ENCODE results near the gene CCDC178.
"Not testable (repeated sequence)": the region's sequence is repeated elsewhere in the genome, so short reads cannot be mapped to it uniquely, and the experiment has no call there.

Gene CCDC178

DNA sequence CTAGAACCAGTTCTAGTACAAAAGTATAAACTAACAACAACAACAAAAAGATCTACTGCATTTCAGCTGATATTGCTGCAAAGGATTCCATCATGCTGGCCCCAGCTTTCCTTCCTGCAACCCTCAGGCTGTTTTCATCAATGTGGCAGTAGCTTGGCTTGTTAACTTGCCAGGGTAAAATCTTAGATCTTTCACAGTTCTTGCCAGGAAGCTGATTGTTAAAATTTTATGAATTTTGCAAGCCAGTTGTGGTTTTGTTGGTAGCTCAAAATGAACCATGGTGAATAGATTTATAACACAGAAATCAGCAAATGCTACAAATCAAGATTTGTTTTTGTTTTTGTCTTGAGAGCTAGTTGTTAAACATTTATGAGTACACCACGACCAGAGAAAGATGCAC, 19.3 kb downstream of the CCDC178 start:
- no peak overlapping the region for H3K4me3 ChIP-seq (ENCODE audit: low read length)
- DNase-seq (ENCODE audit: low read depth) = no peak
- TF ChIP-seq, protein P1, sequence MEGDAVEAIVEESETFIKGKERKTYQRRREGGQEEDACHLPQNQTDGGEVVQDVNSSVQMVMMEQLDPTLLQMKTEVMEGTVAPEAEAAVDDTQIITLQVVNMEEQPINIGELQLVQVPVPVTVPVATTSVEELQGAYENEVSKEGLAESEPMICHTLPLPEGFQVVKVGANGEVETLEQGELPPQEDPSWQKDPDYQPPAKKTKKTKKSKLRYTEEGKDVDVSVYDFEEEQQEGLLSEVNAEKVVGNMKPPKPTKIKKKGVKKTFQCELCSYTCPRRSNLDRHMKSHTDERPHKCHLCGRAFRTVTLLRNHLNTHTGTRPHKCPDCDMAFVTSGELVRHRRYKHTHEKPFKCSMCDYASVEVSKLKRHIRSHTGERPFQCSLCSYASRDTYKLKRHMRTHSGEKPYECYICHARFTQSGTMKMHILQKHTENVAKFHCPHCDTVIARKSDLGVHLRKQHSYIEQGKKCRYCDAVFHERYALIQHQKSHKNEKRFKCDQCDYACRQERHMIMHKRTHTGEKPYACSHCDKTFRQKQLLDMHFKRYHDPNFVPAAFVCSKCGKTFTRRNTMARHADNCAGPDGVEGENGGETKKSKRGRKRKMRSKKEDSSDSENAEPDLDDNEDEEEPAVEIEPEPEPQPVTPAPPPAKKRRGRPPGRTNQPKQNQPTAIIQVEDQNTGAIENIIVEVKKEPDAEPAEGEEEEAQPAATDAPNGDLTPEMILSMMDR (conservative IDR thresholded peaks at IDR 0.05; ENCODE audit: low read depth, low read length) = no peak

DNA sequence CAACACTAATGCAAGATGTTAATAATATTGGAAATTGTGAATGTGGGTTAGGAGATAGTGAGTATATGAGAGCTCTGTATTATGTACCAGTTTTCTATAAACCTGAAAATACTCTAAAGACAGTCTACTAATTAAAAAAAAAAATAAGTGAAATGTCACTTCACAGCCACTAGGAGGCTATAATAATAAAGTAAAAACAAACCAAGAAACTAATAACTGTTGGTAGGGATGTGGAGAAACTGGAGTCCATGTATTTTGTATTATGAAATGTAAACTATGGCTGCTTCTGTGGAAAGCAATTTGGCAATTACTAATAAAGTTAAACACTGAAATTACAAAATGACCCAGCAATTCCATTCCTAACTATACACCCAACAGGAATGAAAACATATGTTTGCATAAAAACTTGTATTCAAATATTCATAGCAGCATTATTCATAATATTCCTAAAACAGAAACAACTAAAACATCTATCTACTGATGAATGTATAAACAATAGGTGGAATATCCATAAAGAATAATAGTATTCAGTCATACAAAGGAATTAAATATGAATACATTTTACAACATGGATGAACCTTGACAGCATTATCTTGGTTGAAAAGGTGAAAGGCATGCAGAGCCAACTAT, 36.2 kb downstream of the CCDC178 start:
- DNase-seq (ENCODE audit: low read depth) = no peak
- TF ChIP-seq, protein P1 (conservative IDR thresholded peaks at IDR 0.05; ENCODE audit: low read depth, low read length) = peak; percentile 42
- H3K4me3 ChIP-seq (ENCODE audit: low read length) = no peak overlapping the region

DNA sequence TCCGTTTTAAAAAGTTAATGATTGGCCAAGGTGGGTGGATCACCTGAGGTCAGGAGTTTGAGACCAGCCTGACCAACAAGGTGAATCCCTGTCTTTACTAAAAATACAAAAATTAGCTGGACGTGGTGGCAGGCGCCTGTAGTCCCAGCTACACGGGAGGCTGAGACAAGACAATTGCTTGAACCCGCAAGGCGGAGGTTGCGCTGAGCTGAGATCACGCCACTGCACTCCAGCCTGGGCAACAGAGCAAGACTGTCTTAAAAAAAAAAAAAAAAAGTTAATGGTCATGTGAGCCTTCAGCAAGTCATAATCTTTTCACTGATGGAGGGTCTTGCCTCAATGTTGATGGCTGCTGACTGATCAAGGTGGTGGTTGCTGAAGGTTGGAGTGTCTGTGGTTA, 41.6 kb downstream of the CCDC178 start:
- H3K4me3 ChIP-seq (ENCODE audit: low read length); DNase-seq (ENCODE audit: low read depth): not testable (repeated sequence)

DNA sequence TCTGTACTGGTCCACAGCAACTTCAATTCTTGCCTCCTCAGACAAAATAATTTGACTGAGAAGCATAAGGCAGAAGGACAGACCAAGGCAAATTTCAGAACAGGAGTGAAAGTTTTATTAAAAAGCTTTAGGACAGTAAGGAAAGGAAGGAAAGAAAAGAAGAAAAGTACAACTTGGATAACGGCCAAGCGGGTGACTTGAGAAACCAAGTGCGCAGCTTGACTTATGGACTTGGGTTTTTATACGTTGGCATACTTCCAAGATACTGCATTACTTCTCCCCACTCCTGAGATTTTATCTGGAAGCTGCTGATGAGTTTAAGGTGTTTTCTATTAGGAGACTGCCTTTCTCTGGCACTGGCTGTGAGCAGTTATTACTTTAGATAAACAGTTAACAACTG, 64.7 kb downstream of the CCDC178 start:
- peak; percentile 19 for DNase-seq (ENCODE audit: low read depth)
- TF ChIP-seq, protein P1 (conservative IDR thresholded peaks at IDR 0.05; ENCODE audit: low read depth, low read length) = no peak
- no peak overlapping the region for H3K4me3 ChIP-seq (ENCODE audit: low read length)

DNA sequence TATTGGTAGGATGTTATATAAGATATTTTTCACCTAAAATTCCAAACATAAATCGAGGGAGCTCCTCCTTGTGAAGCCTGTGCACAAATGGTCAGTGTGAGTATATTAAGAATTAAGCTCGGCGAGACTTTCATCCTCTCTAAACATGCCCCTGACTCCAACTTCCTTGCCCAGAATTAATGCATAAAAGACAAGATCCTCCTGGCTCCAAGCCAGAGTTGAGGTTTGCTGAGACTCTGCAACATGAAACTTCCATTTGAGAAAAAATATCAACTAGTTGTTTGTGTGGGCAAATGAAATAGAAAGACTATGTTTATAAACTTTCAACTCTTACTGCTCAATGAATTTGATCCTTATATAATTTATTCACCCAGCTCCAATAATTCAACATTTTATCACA, 68.1 kb downstream of the CCDC178 start:
- H3K4me3 ChIP-seq (ENCODE audit: low read length) = no peak overlapping the region
- TF ChIP-seq, protein P1 (conservative IDR thresholded peaks at IDR 0.05; ENCODE audit: low read depth, low read length) = no peak
- no peak for DNase-seq (ENCODE audit: low read depth)

DNA sequence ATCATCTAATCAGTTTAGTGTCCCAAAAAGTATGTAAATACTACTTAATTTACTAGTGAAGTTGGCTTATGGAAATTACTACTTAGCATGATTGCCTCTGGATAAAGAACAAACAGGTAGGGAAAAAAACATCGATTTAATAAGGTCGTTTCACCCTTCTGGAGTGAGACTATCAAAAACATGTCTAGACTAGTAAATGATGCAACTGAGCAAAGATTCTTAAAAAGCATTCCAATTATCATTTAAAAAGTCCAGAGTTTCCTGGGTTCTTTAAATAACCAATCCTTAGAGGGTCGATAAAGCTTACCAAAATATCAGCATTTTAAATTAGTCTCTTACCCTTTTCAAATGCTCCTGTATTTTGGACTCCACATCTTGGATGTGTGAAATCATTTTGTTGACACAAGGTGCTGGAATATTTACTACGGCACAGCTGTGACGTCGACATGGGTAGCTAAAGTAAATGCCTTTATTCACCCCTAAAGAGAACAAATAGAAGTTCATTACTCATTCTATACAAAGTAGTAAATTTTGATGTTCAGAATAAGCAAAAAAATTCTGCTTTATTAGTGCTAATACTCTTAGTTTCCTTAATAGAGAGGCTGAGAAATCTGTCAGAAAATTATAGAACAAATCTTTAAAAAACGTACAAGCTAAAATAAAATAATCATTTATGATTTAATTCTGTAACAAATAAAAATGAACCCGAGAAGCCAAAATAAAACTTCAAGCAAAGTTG, 70.6 kb downstream of the CCDC178 start:
- TF ChIP-seq, protein P1 (conservative IDR thresholded peaks at IDR 0.05; ENCODE audit: low read depth, low read length) = no peak
- no peak overlapping the region for H3K4me3 ChIP-seq (ENCODE audit: low read length)
- DNase-seq (ENCODE audit: low read depth) = no peak

DNA sequence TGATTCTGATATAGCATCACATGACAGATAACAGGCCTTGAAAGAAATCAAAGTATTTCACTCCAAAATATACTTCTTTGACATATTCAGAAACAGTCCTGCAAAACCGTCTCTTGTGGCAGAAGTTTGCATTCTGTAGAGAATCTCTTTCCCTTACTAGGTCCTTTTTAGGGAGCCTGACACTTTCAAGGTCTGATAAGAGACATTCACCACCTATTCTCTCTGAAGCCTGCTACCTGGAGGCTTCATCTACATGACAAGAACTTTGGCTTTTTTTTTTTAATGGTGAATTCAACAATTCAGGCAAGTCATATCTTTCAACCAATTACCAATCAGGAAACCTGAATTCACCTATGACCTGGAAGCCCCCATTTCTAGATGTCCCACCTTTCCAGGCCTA, 83.8 kb downstream of the CCDC178 start:
- DNase-seq (ENCODE audit: low read depth) = no peak
- TF ChIP-seq, protein P1 (conservative IDR thresholded peaks at IDR 0.05; ENCODE audit: low read depth, low read length) = no peak
- no peak overlapping the region for H3K4me3 ChIP-seq (ENCODE audit: low read length)

Data from retinal pigment epithelial cell (primary cell).